Fibroblast of skin of left biceps (primary cell): Measurements from ENCODE around the gene LRRC8D.
A peak's percentile ranks its signal among the peaks of the same experiment; 100 is the strongest.

Source experiments
- DNase-seq, 2 experiments: peaks; one replicate each; pipeline ENCODE4 v3.0.0-alpha.2; 2013; ENCODE audit warnings: low read depth in 2 of 2

Gene LRRC8D

GRCh38 chr1:89939693-89940438 lies 119.0 kb downstream of the LRRC8D start:
- no peak for DNase-seq

- no peak for DNase-seq
Observed at GRCh38 chr1:89941110-89941766, 120.4 kb downstream of the LRRC8D start.

GRCh38 chr1:89942014-89942413 lies 121.2 kb downstream of the LRRC8D start:
- no peak for DNase-seq

- no peak for DNase-seq
Observed at GRCh38 chr1:89942825-89943658, 122.2 kb downstream of the LRRC8D start.

GRCh38 chr1:89943846-89944781 lies 123.3 kb downstream of the LRRC8D start:
- DNase-seq, result no peak

GRCh38 chr1:89945852-89946476 lies 125.1 kb downstream of the LRRC8D start:
- DNase-seq, result no peak

GRCh38 chr1:89946532-89946931 lies 125.7 kb downstream of the LRRC8D start:
- no peak for DNase-seq

GRCh38 chr1:89948722-89949345 lies 128.0 kb downstream of the LRRC8D start:
- no peak for DNase-seq

GRCh38 chr1:89949991-89950624 lies 129.3 kb downstream of the LRRC8D start:
- no peak for DNase-seq

- DNase-seq, result no peak
Observed at GRCh38 chr1:89950703-89951102, 129.9 kb downstream of the LRRC8D start.

GRCh38 chr1:89951766-89952604 lies 131.2 kb downstream of the LRRC8D start:
- peak; percentile 45 to 49 for DNase-seq

GRCh38 chr1:89952605-89953130 lies 131.8 kb downstream of the LRRC8D start:
- no peak for DNase-seq

- DNase-seq, result peak; percentile 35 to 40
Observed at GRCh38 chr1:89953131-89953626, 132.3 kb downstream of the LRRC8D start.

- no peak for DNase-seq
Observed at GRCh38 chr1:89953929-89954328, 133.1 kb downstream of the LRRC8D start.

GRCh38 chr1:89954401-89954800 lies 133.6 kb downstream of the LRRC8D start:
- no peak for DNase-seq

- DNase-seq, result no peak
Observed at GRCh38 chr1:89955311-89956205, 134.7 kb downstream of the LRRC8D start.

GRCh38 chr1:89957107-89957506 lies 136.3 kb downstream of the LRRC8D start:
- DNase-seq, result no peak
